Erythroblast (primary cell): ENCODE measurements around the gene KCNMA1.

Experiments
- DNase-seq, 2 experiments: peaks; one replicate each; lab custom pipeline; 2025; lab: John Stamatoyannopoulos, UW
- GATA1 ChIP-seq: IDR thresholded peaks from 2 replicates; pipeline ENCODE4 v1.6.1; 2011; ENCODE audit warnings: low read depth, mild to moderate bottlenecking, control low read depth, low read length, moderate library complexity
- POLR2A ChIP-seq: IDR thresholded peaks from 2 replicates; pipeline ENCODE4 v1.6.1; 2011; ENCODE audit warnings: mild to moderate bottlenecking, low read length

Gene KCNMA1

GRCh38 chr10:77004917-77005564, 632.6 kb downstream of the KCNMA1 start:
- no peak for TF ChIP-seq POLR2A
- TF ChIP-seq GATA1: no peak
- DNase-seq: peak in 1 of 2 experiments; percentile 29

- TF ChIP-seq GATA1 (no peak), POLR2A (no peak)
- no peak for DNase-seq
Observed at GRCh38 chr10:77002872-77003271, 634.7 kb downstream of the KCNMA1 start.

- no peak for DNase-seq
- TF ChIP-seq GATA1 (no peak), POLR2A (no peak)
Observed at GRCh38 chr10:77001206-77001605, 636.4 kb downstream of the KCNMA1 start.

GRCh38 chr10:76998451-76998850, 639.2 kb downstream of the KCNMA1 start:
- DNase-seq: no peak
- no peak for TF ChIP-seq GATA1
- no peak for TF ChIP-seq POLR2A

- TF ChIP-seq POLR2A (no peak), GATA1 (no peak)
- no peak for DNase-seq
Observed at GRCh38 chr10:76997631-76998030, 640.0 kb downstream of the KCNMA1 start.

GRCh38 chr10:76995023-76995422, 642.6 kb downstream of the KCNMA1 start:
- TF ChIP-seq POLR2A (no peak), GATA1 (no peak)
- DNase-seq: no peak

- DNase-seq: no peak
- TF ChIP-seq POLR2A: no peak
- no peak for TF ChIP-seq GATA1
Observed at GRCh38 chr10:76993213-76993612, 644.4 kb downstream of the KCNMA1 start.

- TF ChIP-seq POLR2A (no peak), GATA1 (no peak)
- no peak for DNase-seq
Observed at GRCh38 chr10:76992467-76992866, 645.1 kb downstream of the KCNMA1 start.

- no peak for DNase-seq
- TF ChIP-seq POLR2A (no peak), GATA1 (no peak)
Observed at GRCh38 chr10:76991621-76992020, 646.0 kb downstream of the KCNMA1 start.

GRCh38 chr10:76990561-76990960, 647.0 kb downstream of the KCNMA1 start:
- DNase-seq: no peak

GRCh38 chr10:76984559-76985443, 652.8 kb downstream of the KCNMA1 start:
- TF ChIP-seq GATA1 (no peak), POLR2A (no peak)
- peak; percentile 63 to 79 for DNase-seq

More at GRCh38 chr10:76990561-76990960, 647.0 kb downstream of the KCNMA1 start:
- TF ChIP-seq GATA1: no peak
- TF ChIP-seq POLR2A: no peak

- DNase-seq: no peak
- TF ChIP-seq POLR2A (no peak), GATA1 (no peak)
Observed at GRCh38 chr10:76983624-76984023, 654.0 kb downstream of the KCNMA1 start.

- TF ChIP-seq POLR2A (no peak), GATA1 (no peak)
- DNase-seq: no peak
Observed at GRCh38 chr10:76982671-76983070, 654.9 kb downstream of the KCNMA1 start.

GRCh38 chr10:76981251-76981650, 656.4 kb downstream of the KCNMA1 start:
- DNase-seq: no peak
- no peak for TF ChIP-seq POLR2A
- no peak for TF ChIP-seq GATA1
